IMR-90 (cell line): Measurements from ENCODE around the gene HNRNPLL. TPM values are rescaled to one million over a fixed set of nuclear protein-coding genes. Genes with fewer than 3 reads are reported as not detected.
"Not testable (repeated sequence)": the region's sequence is repeated elsewhere in the genome, so short reads cannot be mapped to it uniquely, and the experiment has no call there.

Experiments used
- ATAC-seq: fragments of 200-7000 bp; cut with Tn5 transposase; 2 replicates; pipeline ENCODE4 v1.9.1; 2020; ENCODE audit warnings: low read depth, mild to moderate bottlenecking, moderate library complexity
- BruUV-seq: library from RNA; stranded (reverse); fragments of 400-500 nt; replicated peaks from 2 replicates; lab custom pipeline; 2021; lab: Mats Ljungman, UMichigan
- CTCF ChIA-PET: fragments of 300-600 bp; formaldehyde crosslinking; extraction: SDS; loops from one replicate; lab custom pipeline; 2021; ENCODE audit warnings: antibody characterized with exemption; lab: Yijun Ruan, JAX
- POLR2A ChIA-PET: fragments of 300-600 bp; sonication (Branson Sonifier 250); formaldehyde crosslinking; loops from one replicate; lab custom pipeline; 2022; ENCODE audit warnings: antibody characterized with exemption; ENCODE audit not compliant: unreplicated experiment; lab: Charles Lee
- DNase-seq: peaks from one replicate; pipeline ENCODE4 v3.0.0; 2013
- H2AFZ ChIP-seq: replicated peaks from 2 replicates; pipeline ENCODE3; 2013; ENCODE audit warnings: low read length, mild to moderate bottlenecking; ENCODE audit not compliant: poor library complexity
- H2AK5ac ChIP-seq: 2 replicates; pipeline ENCODE4 v1.6.1; 2013; ENCODE audit warnings: low read depth, low read length, inconsistent platforms
- H2AK9ac ChIP-seq: replicated peaks from 2 replicates; pipeline ENCODE3; 2013; ENCODE audit warnings: mild to moderate bottlenecking, low read depth, low read length, moderate library complexity; ENCODE audit not compliant: poor library complexity
- H2BK120ac ChIP-seq: 2 replicates; pipeline ENCODE4 v1.6.1; 2013; ENCODE audit warnings: low read depth, low read length, inconsistent platforms
- H2BK15ac ChIP-seq: 3 replicates; pipeline ENCODE4 v1.6.1; 2013; ENCODE audit warnings: low read depth, low read length, inconsistent platforms
- H2BK20ac ChIP-seq: 2 replicates; pipeline ENCODE4 v1.6.1; 2013; ENCODE audit warnings: low read depth, mild to moderate bottlenecking, inconsistent platforms, low read length, moderate library complexity
- H2BK5ac ChIP-seq: 2 replicates; pipeline ENCODE4 v1.6.1; 2013; ENCODE audit warnings: mild to moderate bottlenecking, low read depth, low read length, inconsistent platforms; ENCODE audit not compliant: poor library complexity, severe bottlenecking
- H3K14ac ChIP-seq: replicated peaks from 2 replicates; pipeline ENCODE4 v1.6.1; 2013; ENCODE audit warnings: low read depth, low read length, inconsistent platforms
- H3K18ac ChIP-seq: 2 replicates; pipeline ENCODE4 v1.6.1; 2013; ENCODE audit warnings: low read depth, low read length, control low read depth
- H3K23ac ChIP-seq: 2 replicates; pipeline ENCODE4 v1.6.1; 2013; ENCODE audit warnings: low read depth, low read length, inconsistent platforms
- H3K27ac ChIP-seq: 2 replicates; pipeline ENCODE4 v1.5.1; 2013; ENCODE audit warnings: mild to moderate bottlenecking, control low read depth, low read length; ENCODE audit not compliant: insufficient read depth
- H3K27me3 ChIP-seq: 2 replicates; pipeline ENCODE4 v1.6.1; 2013; ENCODE audit warnings: low read length; ENCODE audit not compliant: control insufficient read depth, insufficient read depth
- H3K36me3 ChIP-seq: 2 replicates; pipeline ENCODE4 v1.6.1; 2013; ENCODE audit warnings: low read length, mixed read lengths; ENCODE audit not compliant: control insufficient read depth, insufficient read depth
- H3K4ac ChIP-seq: 2 replicates; pipeline ENCODE4 v1.6.1; 2013; ENCODE audit warnings: low read depth, low read length, inconsistent platforms
- H3K4me1 ChIP-seq: 2 replicates; pipeline ENCODE4 v1.6.1; 2013; ENCODE audit warnings: low read length, mixed read lengths; ENCODE audit not compliant: control insufficient read depth, insufficient read depth
- H3K4me2 ChIP-seq: 2 replicates; pipeline ENCODE4 v1.6.1; 2013; ENCODE audit warnings: low read depth, mild to moderate bottlenecking, control low read depth, low read length, moderate library complexity
- H3K4me3 ChIP-seq: 2 replicates; pipeline ENCODE4 v1.5.1; 2013; ENCODE audit warnings: low read depth, mild to moderate bottlenecking, control low read depth, low read length, moderate library complexity; ENCODE audit not compliant: insufficient read depth
- H3K56ac ChIP-seq: 2 replicates; pipeline ENCODE4 v1.6.1; 2013; ENCODE audit warnings: low read length, inconsistent platforms; ENCODE audit not compliant: insufficient read depth; ENCODE audit errors: extremely low read depth
- H3K79me1 ChIP-seq, 2 experiments: 2 replicates each; pipeline ENCODE4 v1.6.1; 2013; ENCODE audit warnings: low read length in 2 of 2, inconsistent platforms in 1 of 2, low read depth in 1 of 2
- H3K9ac ChIP-seq: 2 replicates; pipeline ENCODE4 v1.6.1; 2013; ENCODE audit warnings: low read depth, low read length, control low read depth
- H3K9me1 ChIP-seq: 2 replicates; pipeline ENCODE4 v1.6.1; 2013; ENCODE audit warnings: low read length, inconsistent platforms; ENCODE audit not compliant: insufficient read depth
- H3K9me3 ChIP-seq: 2 replicates; pipeline ENCODE4 v1.6.1; 2013; ENCODE audit warnings: low read length; ENCODE audit not compliant: control insufficient read depth, insufficient read depth
- H4K20me1 ChIP-seq: 2 replicates; pipeline ENCODE4 v1.6.1; 2013; ENCODE audit warnings: low read length, inconsistent platforms; ENCODE audit not compliant: insufficient read depth
- H4K5ac ChIP-seq: 2 replicates; pipeline ENCODE4 v1.6.1; 2013; ENCODE audit warnings: mild to moderate bottlenecking, low read depth, low read length, control low read depth
- H4K8ac ChIP-seq, 2 experiments: 2 replicates each; pipeline ENCODE4 v1.6.1; 2013; ENCODE audit warnings: low read depth in 2 of 2, low read length in 2 of 2, control low read depth in 1 of 2, inconsistent platforms in 1 of 2
- H4K91ac ChIP-seq: 2 replicates; pipeline ENCODE4 v1.6.1; 2013; ENCODE audit warnings: low read depth, low read length, inconsistent platforms; ENCODE audit not compliant: insufficient read depth
- CEBPB ChIP-seq: IDR thresholded peaks from 2 replicates; pipeline ENCODE4 v1.6.1; 2012; ENCODE audit warnings: low read depth, low read length, improper control_type of control experiment
- SMC3 ChIP-seq: fragments of 150-350 bp; IDR thresholded peaks from 2 replicates; pipeline ENCODE4 v1.6.1; 2016; ENCODE audit warnings: low read depth, mild to moderate bottlenecking, antibody characterized with exemption, low read length, moderate library complexity
- WGBS, 2 experiments: methylation state at CpG; one replicate each; pipeline versions ENCODE4 v1.1.5 to v1.1.7; 2013; ENCODE audit warnings: missing lambda C conversion rate in 2 of 2; ENCODE audit not compliant: insufficient read length in 1 of 2; ENCODE audit errors: extremely low coverage in 2 of 2; 5-methylcytosine and 5-hydroxymethylcytosine counted together
- dilution Hi-C: fragments of 300-500 bp; cut with HindIII; formaldehyde crosslinking; loops from one replicate; pipeline ENCODE4 v1.14.3; 2018; ENCODE audit warnings: low sequenced_read_pairs; ENCODE audit not compliant: unreplicated experiment
- in situ Hi-C: fragments of 300-500 bp; cut with MboI; formaldehyde crosslinking; loops from 3 replicates; pipeline ENCODE4 v1.14.3; 2019; ENCODE audit warnings: low sequenced_read_pairs, inconsistent platforms, mixed read lengths
- intact Hi-C: fragments of 100-400 bp; cut with micrococcal nuclease; formaldehyde crosslinking; loops from 2 replicates; pipeline ENCODE4 v1.10.0; 2022
- polyA plus RNA-seq, 3 experiments: library from polyadenylated mRNA; depleted of rRNA; stranded (reverse); fragments of >200 nt; gene quantifications; 2 replicates each; pipeline ENCODE4 v1.2.3, GENCODE V29; 2012; ENCODE audit warnings: low replicate concordance in 1 of 3
- total RNA-seq: library from RNA; depleted of rRNA; stranded (reverse); fragments of >200 nt; gene quantifications from 2 replicates; pipeline ENCODE4 v1.2.3, GENCODE V29; 2012
- TF ChIP-seq, protein P1 (sequence below): conservative IDR thresholded peaks from 2 replicates; pipeline ENCODE4 v1.5.1; 2012; ENCODE audit warnings: mild to moderate bottlenecking, low read depth, low read length, improper control_type of control experiment

Gene HNRNPLL
- total and polyA plus RNA-seq, 2 of the 4 experiments (the other 2 are of a cell fraction): 23.7 to 53.1 TPM

GRCh38 chr2:38648107-38648761 lies 45.5 kb upstream of the HNRNPLL start:
- H2BK120ac ChIP-seq: no peak overlapping the region
- H3K27me3 ChIP-seq: peaks cover 2% of the 10 kb centered on the region
- dilution Hi-C loops: no loop called here
- H3K23ac ChIP-seq: no peak overlapping the region
- DNase-seq: peak; percentile 22
- H4K8ac ChIP-seq: no peak overlapping the region
- H3K4ac ChIP-seq: no peak overlapping the region
- no peaks in the 10 kb centered on the region for H3K36me3 ChIP-seq
- ChIA-PET CTCF (no interaction called here), POLR2A (no interaction called here)
- H4K5ac ChIP-seq: no peak overlapping the region
- in situ Hi-C loops: no loop called here
- no peak overlapping the region for H3K14ac ChIP-seq
- no peak overlapping the region for H3K9ac ChIP-seq
- no peaks in the 10 kb centered on the region; the same call in 1 of the 2 replicates for H3K9me3 ChIP-seq
- no peak overlapping the region for H2AFZ ChIP-seq
- H4K20me1 ChIP-seq: no peaks in the 10 kb centered on the region
- no peak overlapping the region for H2BK20ac ChIP-seq
- 80% methylated on average over 3 of the region's 7 CpGs; no CpG with 5 or more reads in 1 of the 2 experiments for WGBS, 2 experiments
- TF ChIP-seq CEBPB (peak; percentile 28; the same call in 1 of the 2 replicates), SMC3 (no peak)
- TF ChIP-seq, protein P1, sequence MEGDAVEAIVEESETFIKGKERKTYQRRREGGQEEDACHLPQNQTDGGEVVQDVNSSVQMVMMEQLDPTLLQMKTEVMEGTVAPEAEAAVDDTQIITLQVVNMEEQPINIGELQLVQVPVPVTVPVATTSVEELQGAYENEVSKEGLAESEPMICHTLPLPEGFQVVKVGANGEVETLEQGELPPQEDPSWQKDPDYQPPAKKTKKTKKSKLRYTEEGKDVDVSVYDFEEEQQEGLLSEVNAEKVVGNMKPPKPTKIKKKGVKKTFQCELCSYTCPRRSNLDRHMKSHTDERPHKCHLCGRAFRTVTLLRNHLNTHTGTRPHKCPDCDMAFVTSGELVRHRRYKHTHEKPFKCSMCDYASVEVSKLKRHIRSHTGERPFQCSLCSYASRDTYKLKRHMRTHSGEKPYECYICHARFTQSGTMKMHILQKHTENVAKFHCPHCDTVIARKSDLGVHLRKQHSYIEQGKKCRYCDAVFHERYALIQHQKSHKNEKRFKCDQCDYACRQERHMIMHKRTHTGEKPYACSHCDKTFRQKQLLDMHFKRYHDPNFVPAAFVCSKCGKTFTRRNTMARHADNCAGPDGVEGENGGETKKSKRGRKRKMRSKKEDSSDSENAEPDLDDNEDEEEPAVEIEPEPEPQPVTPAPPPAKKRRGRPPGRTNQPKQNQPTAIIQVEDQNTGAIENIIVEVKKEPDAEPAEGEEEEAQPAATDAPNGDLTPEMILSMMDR: no peak
- no peak overlapping the region for H4K91ac ChIP-seq
- no peak overlapping the region for H3K4me2 ChIP-seq
- ATAC-seq: no peak
- H3K79me1 ChIP-seq: no peaks in the 10 kb centered on the region
- H3K4me1 ChIP-seq: no peaks in the 10 kb centered on the region; the same call in 1 of the 2 replicates
- BruUV-seq: no TSS peak
- H3K56ac ChIP-seq: no peak overlapping the region
- H2BK5ac ChIP-seq: no peak overlapping the region
- H2AK5ac ChIP-seq: no peak overlapping the region
- H2AK9ac ChIP-seq: no peak overlapping the region
- H3K27ac ChIP-seq: no peak overlapping the region
- H2BK15ac ChIP-seq: no peak overlapping the region
- intact Hi-C loops: no loop called here
- H3K4me3 ChIP-seq: no peak overlapping the region
- no peak overlapping the region for H3K18ac ChIP-seq
- H3K9me1 ChIP-seq: no peaks in the 10 kb centered on the region

DNA sequence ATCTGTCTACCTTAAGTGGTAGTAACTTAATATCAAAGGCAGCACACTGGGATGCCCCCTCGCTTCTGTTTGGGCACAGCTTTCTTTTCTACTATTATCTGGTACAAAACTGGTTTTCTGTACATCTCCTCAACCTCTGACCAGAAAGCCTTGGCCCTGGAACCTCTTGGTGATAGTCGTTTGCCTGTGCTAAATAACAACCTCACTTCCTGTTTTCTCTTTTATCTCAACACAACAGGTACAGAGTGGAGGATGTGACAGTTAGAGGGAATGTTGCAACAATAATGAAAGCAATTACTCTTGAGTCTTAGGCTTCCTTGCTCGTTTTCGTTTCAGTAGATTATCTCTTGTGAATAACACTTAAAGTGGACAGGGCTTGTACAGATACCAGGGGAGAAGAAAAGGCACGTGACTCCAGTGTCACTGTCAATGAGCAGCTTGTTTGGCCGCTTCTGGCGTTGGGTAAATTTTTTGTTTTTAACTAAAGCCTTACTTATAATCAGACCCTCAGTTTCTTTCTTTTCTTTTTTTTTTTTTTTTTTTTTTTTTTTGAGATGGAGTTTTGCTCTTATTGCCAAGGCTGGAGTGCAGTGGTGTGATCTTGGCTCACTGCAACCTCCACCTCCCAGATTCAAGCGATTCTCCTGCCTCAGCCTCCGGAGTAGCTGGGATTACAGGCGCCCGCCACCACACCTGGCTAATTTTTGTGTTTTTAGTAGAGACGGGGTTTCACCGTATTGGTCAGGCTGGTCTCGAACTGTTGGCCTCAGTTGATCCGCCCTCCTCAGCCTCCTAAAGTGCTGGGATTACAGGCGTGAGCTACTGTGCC lies 41.2 kb upstream of the HNRNPLL start:
- H3K4me1 ChIP-seq, H3K27ac ChIP-seq, H2BK20ac ChIP-seq, BruUV-seq, ATAC-seq, H3K4ac ChIP-seq, H2AFZ ChIP-seq, H2BK5ac ChIP-seq, H3K79me1 ChIP-seq, H3K4me3 ChIP-seq, in situ Hi-C loops, H3K4me2 ChIP-seq, H2AK5ac ChIP-seq, H3K36me3 ChIP-seq, intact Hi-C loops, CTCF ChIA-PET, H3K23ac ChIP-seq, H4K91ac ChIP-seq, H4K8ac ChIP-seq, H4K20me1 ChIP-seq, H4K5ac ChIP-seq, H3K27me3 ChIP-seq, H3K14ac ChIP-seq, H2BK15ac ChIP-seq, H3K9me3 ChIP-seq, dilution Hi-C loops, H2AK9ac ChIP-seq, DNase-seq, POLR2A ChIA-PET, H3K56ac ChIP-seq, H3K18ac ChIP-seq, H3K9ac ChIP-seq, H3K9me1 ChIP-seq, H2BK120ac ChIP-seq: not testable (repeated sequence)
- WGBS, 2 experiments: no CpG with 5 or more reads among the region's 16 CpGs
